Left forelimb (tissue), 1 donor: Measurements from ENCODE around the gene ADAMTS9.

Experiments used
- DNase-seq: peaks from one replicate; pipeline ENCODE4 v3.0.0-alpha.2; 2018; ENCODE audit warnings: low spot score

ADAMTS9 gene, protein sequence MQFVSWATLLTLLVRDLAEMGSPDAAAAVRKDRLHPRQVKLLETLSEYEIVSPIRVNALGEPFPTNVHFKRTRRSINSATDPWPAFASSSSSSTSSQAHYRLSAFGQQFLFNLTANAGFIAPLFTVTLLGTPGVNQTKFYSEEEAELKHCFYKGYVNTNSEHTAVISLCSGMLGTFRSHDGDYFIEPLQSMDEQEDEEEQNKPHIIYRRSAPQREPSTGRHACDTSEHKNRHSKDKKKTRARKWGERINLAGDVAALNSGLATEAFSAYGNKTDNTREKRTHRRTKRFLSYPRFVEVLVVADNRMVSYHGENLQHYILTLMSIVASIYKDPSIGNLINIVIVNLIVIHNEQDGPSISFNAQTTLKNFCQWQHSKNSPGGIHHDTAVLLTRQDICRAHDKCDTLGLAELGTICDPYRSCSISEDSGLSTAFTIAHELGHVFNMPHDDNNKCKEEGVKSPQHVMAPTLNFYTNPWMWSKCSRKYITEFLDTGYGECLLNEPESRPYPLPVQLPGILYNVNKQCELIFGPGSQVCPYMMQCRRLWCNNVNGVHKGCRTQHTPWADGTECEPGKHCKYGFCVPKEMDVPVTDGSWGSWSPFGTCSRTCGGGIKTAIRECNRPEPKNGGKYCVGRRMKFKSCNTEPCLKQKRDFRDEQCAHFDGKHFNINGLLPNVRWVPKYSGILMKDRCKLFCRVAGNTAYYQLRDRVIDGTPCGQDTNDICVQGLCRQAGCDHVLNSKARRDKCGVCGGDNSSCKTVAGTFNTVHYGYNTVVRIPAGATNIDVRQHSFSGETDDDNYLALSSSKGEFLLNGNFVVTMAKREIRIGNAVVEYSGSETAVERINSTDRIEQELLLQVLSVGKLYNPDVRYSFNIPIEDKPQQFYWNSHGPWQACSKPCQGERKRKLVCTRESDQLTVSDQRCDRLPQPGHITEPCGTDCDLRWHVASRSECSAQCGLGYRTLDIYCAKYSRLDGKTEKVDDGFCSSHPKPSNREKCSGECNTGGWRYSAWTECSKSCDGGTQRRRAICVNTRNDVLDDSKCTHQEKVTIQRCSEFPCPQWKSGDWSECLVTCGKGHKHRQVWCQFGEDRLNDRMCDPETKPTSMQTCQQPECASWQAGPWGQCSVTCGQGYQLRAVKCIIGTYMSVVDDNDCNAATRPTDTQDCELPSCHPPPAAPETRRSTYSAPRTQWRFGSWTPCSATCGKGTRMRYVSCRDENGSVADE (N-terminal part only)

GRCh38 chr3:64687781-64688604, at the start of gene ADAMTS9:
ADAMTS9 (minus strand) TSS chr3:64688000; CDS start chr3:64687657, 343 bp downstream.
- DNase-seq, result peak; percentile 97

GRCh38 chr3:64732576-64732975, 44.8 kb upstream of the ADAMTS9 start:
- DNase-seq, result no peak

GRCh38 chr3:64730681-64731080, 42.9 kb upstream of the ADAMTS9 start:
- DNase-seq, result no peak

DNA sequence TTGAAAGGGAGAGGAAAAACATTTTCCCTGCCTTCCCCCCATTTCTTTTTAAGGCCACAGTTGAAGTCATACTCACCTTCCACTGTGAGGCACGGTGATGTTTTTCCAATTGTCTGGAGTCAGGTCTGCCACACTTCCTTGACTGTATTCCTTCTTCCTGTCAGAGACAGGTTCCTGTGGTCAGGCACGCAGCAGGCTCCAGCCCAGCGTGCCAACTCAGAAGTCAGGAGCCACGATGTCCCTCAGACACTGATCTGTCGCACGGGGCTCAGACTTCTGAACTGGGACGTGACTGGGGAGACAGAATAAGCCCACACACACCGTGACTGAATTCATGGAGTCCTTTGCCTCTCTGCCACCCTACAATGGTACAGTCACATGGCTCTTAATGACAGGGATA, 41.2 kb upstream of the ADAMTS9 start:
- no peak for DNase-seq

DNA sequence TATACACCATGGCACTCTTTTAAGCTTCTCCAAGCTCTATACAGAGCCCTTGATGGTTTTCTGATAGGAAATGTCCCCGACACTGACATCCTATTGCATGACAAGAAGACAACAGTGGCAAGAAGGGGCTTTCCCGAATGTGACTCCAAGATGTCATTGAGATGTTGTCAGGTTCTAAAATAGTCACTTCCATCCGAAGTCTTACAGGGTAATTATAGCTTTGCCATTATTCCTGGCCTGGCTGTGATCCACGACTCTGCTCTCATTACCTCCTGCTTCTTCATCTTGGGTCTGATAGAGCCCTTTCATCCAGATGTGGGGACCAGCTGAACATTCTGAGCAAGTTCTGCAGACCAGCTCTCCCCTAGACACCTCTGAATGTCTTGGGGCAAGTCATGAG, 40.6 kb upstream of the ADAMTS9 start:
- DNase-seq, result no peak

DNA sequence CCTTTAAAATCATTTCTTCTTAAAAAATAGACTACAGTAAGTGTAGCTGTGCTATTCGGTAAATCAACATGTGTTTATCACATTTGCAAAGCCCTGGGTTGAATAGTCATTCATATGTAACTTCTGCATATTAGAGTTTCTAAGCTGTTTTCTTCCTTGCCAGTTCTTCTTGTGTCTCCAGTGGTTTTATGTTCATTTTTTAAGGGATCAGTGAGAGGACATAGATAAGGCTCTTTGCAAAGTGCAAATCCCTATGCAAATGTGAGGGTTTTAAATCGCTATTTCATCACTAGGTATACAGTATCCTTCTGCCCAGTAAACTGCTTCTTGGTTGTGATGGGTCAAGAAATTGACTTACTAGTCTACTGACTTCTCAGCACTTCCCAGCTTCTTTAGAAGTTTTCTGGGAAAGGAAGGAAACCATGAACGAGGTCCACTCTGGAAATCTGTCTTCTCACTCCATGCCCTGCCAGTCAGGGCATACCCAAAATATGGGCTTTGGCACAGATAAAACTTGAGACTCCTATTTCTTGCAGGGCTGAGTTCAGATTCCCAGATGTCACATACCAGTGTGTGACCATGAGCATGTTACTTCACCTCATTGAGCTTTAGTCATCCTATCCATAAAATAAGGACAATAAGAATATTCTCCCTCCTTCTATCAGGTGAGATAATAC, 38.8 kb upstream of the ADAMTS9 start:
- DNase-seq, result no peak

GRCh38 chr3:64718976-64719375, 31.2 kb upstream of the ADAMTS9 start:
- DNase-seq, result no peak

- DNase-seq, result no peak
These were observed 30.2 kb upstream of the ADAMTS9 start for GRCh38 chr3:64717872-64718613.

GRCh38 chr3:64717411-64717810, 29.6 kb upstream of the ADAMTS9 start:
- no peak for DNase-seq

- DNase-seq, result no peak
These were observed 28.4 kb upstream of the ADAMTS9 start for GRCh38 chr3:64716110-64716710.

GRCh38 chr3:64715211-64715982, 27.6 kb upstream of the ADAMTS9 start:
- no peak for DNase-seq

GRCh38 chr3:64708456-64708855, 20.7 kb upstream of the ADAMTS9 start:
- no peak for DNase-seq

DNA sequence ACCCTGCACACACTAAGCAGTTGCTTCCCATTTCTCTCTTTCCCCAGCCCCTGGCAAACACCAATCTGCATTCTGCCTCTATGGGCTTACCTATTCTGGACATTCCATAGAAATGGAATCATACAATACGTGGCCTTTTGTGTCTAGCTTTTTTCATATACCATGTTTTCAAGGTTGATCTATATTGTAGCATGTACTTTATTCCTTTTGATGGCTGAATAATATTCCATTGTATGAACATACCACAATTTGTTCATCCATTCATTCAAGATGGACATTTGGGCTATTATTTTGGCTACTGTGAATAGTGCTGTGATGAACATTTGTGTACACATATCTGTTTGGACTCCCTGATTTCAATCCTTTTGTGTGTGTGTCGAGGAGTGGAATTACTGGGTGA, 18.1 kb upstream of the ADAMTS9 start:
- DNase-seq, result no peak

DNA sequence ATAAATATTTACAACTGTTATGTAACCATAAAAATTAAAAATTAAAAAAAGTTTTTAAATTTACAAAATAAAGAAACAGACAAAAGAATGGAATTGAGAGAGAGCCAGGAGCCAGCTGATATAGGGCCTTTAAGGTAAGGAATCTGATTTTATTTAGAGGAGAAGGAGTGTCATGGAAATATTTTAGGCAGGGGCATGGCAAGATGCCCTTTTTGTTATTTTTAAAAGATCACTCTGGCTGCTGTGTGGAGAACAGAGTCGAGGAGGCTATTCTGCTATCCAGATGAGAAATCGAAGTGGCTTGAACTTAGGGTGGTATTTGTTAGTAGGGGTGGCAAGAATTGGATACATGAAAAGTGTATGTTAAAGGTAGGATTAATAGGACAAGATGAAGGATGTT, 9.1 kb upstream of the ADAMTS9 start:
- DNase-seq, result no peak

DNA sequence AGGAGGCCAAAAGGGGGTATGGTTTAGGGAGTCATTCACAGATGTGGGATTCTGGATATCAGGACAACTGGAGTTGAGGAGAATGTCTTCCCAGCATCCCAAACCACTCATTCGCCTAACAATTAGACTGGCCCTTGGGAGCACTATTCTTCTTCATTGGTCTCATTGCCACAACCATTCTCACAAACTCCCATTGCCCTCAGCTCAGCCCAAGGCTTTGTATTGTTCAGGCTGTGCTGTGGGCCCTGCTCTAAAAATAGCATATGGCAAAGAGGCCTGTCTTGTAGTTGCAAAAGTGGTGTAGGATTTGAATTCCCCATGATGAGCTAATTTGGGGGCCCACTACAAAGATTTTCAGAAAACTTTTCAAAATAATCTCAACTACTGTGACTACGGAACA, 6.3 kb upstream of the ADAMTS9 start:
- DNase-seq, result no peak

DNA sequence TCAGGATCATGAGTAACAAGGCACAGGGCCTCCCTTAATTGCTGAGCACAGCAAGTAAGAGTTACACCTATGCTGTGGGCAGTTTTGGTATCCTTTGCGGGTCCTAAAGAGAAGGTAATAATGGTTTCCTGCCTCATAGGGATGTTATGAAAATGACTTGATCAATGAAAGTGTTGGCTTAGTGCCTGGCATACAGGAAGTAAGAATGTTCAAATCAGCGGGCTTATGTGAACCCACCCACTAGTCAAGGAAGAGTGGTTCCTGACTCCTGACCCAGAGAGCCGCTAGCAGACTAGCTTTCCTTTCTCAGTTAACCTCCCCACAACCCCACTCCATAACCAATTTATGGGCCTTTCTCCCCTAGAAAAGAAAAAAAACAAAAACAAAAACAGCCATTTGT, 5.2 kb upstream of the ADAMTS9 start:
- no peak for DNase-seq

DNA sequence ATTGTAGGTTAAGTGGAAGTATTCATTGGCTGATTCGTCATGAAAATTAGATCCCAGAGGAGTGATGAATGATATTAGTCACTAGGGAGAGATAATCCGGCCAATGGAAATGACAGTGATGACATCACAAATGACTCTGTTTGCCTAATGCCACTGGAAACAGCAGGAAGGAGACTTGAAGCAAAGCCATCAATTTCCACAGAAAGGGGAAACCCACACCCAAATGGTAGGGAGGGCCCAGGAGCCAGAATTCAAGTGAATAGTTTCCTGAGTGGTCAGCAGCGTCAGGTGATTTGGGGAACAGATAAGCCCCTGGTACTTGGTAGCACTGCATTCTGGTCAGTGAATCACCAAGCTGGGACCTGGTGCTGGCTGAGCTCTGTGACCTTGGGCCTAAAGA, 3.3 kb upstream of the ADAMTS9 start:
- DNase-seq, result no peak

- DNase-seq, result no peak
These were observed 567 bp downstream of the ADAMTS9 start for GRCh38 chr3:64687086-64687780.
